ENCODE results near the gene APOO. TPM values are rescaled to one million over a fixed set of nuclear protein-coding genes. Genes with fewer than 3 reads are reported as not detected.
"Not testable (repeated sequence)": the region's sequence is repeated elsewhere in the genome, so short reads cannot be mapped to it uniquely, and the experiment has no call there.

Gene APOO
- total RNA-seq, 1 donor: 9.8 TPM

DNA sequence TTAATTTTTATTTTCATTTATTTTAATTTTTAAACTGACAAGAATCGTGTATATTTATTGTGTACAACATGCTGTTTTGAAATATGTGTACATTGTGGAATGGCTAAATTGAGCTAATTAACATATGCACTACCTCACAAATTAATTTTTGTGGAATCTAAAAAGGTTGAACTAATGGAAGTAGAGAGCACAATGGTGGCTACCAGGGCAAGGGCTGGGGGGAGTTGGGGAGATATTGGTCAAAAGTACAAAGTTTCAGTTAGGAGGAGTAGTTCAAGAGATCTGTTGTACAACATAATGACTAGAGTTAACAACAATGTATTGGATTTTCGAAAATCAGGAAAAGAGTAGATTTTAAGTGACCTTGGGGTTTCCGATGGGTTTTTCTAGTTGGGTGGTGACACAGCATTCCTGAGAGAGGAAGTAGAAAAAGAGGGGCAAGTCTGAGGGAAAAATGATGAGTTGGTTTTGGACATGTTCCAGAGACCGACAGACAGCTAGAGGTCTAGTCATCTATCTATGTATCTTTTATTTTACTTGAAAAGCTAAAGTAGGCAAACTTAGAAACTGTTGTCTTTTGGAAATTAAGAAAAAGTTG is 23.2 kb downstream of the APOO start:
- no peak overlapping the region for H3K4me3 ChIP-seq (ENCODE audit: low read depth, low read length)
- no peak for DNase-seq (ENCODE audit: low read depth)
- TF ChIP-seq CTCF (IDR thresholded peaks at IDR 0.05; ENCODE audit: insufficient read depth, low read length): no peak

GRCh38 chrX:23883737-23884354 is 23.9 kb downstream of the APOO start:
- DNase-seq (ENCODE audit: low read depth): peak; percentile 67
- no peak overlapping the region for H3K4me3 ChIP-seq (ENCODE audit: low read depth, low read length)
- TF ChIP-seq CTCF (IDR thresholded peaks at IDR 0.05; ENCODE audit: insufficient read depth, low read length): no peak

GRCh38 chrX:23879380-23880090 is 28.2 kb downstream of the APOO start:
- no peak overlapping the region for H3K4me3 ChIP-seq (ENCODE audit: low read depth, low read length)
- DNase-seq (ENCODE audit: low read depth): no peak
- no peak for TF ChIP-seq CTCF (IDR thresholded peaks at IDR 0.05; ENCODE audit: insufficient read depth, low read length)

DNA sequence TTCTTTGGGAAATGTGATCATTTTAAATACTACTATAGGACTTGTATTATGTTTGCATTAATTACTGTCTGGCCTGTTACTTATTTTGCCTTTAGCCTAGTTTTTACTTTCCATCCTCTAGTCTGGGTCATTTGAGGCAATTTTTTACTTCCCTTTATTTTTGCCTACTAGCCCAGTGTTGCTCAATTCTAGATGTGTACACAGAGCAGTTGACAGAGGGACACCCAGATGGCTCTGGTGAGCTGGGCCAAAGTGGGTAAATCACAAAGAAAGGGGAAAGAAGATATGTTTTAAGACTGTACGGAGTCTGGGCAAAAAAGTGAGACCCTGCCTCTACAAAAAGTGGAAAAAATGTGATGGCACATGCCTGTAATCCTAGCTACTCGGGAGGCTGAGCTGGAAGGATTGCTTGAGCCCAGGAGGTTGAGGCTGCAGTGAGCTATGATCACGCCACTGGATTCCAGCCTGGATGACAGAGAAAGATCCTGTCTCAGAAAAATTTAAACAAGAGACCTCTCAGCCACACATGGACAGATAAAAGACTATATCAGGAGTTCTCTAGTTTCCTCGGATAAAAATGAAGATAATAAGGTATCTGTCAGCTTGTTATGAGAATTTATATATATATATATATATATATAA is 35.7 kb downstream of the APOO start:
- no peak for TF ChIP-seq CTCF (IDR thresholded peaks at IDR 0.05; ENCODE audit: insufficient read depth, low read length)
- no peak overlapping the region for H3K4me3 ChIP-seq (ENCODE audit: low read depth, low read length)
- DNase-seq (ENCODE audit: low read depth): no peak

DNA sequence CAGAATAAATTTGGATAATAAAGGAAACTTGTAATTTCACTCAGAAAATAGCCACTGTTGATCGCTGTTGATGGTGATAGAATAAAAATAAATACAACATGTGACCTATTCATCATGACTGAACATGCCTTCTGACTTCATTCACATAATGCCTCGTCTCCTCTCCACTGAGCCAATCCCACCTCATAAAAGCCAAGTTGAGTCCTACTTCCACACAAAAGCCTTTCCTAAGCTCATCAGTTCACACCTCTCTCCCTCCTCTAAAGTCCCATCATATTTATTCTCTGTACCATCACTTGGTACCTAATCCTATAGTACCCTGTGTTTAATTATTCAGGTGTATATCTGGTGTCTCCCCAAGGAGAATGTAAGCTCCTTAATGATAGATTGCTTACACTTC is 37.7 kb downstream of the APOO start:
- TF ChIP-seq CTCF (IDR thresholded peaks at IDR 0.05; ENCODE audit: insufficient read depth, low read length): no peak
- no peak overlapping the region for H3K4me3 ChIP-seq (ENCODE audit: low read depth, low read length)
- no peak for DNase-seq (ENCODE audit: low read depth)

GRCh38 chrX:23864742-23865326 is 42.9 kb downstream of the APOO start:
- H3K4me3 ChIP-seq (ENCODE audit: low read depth, low read length): no peak overlapping the region
- TF ChIP-seq CTCF (IDR thresholded peaks at IDR 0.05; ENCODE audit: insufficient read depth, low read length): no peak
- no peak for DNase-seq (ENCODE audit: low read depth)

DNA sequence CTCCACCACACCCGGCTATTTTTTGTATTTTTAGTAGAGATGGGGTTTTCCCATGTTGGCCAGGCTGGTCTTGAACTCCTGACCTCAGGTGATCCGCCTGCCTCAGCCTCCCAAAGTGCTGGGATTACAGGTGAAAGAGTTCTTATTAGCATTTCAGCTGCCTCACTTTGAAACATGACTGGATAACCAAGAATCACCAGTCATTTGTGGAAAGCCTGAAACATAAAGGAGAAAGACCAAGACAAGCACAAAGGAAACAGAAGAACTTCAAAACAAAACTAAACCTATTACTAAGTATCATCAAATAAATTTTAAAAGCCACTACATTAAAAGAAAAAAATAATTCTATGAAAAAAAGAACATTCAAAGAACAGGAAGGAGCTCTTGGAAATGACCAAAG is 45.8 kb downstream of the APOO start:
- DNase-seq (ENCODE audit: low read depth); H3K4me3 ChIP-seq (ENCODE audit: low read depth, low read length): not testable (repeated sequence)

Data from fibroblast of the aortic adventitia (primary cell).